Choroid plexus epithelial cell (primary cell): ENCODE measurements around the gene SCRN1.

ENCODE experiments used
- DNase-seq: peaks from one replicate; pipeline ENCODE4 v3.0.0-alpha.2; 2010; ENCODE audit warnings: low read depth
- H3K4me3 ChIP-seq: 2 replicates; pipeline ENCODE4 v1.5.1; 2011; ENCODE audit warnings: low read depth, mild to moderate bottlenecking, control low read depth, low read length, moderate library complexity
- CTCF ChIP-seq: conservative IDR thresholded peaks from 2 replicates; pipeline ENCODE4 v1.5.1; 2011; ENCODE audit warnings: low read depth, mild to moderate bottlenecking, control low read depth, inconsistent platforms, low read length, moderate library complexity

The SCRN1 gene

GRCh38 chr7:30022991-30023390 lies 33.4 kb upstream of the SCRN1 start:
- DNase-seq = no peak
- no peak overlapping the region for H3K4me3 ChIP-seq
- no peak for TF ChIP-seq CTCF

- H3K4me3 ChIP-seq = no peak overlapping the region
- DNase-seq = no peak
- no peak for TF ChIP-seq CTCF
These were observed 30.9 kb upstream of the SCRN1 start for GRCh38 chr7:30020535-30020934.

GRCh38 chr7:30019960-30020359 lies 30.4 kb upstream of the SCRN1 start:
- DNase-seq = no peak
- TF ChIP-seq CTCF = no peak
- H3K4me3 ChIP-seq = no peak overlapping the region

- H3K4me3 ChIP-seq = no peak overlapping the region
- DNase-seq = peak; percentile 33
- TF ChIP-seq CTCF = peak; percentile 36
These were observed 29.8 kb upstream of the SCRN1 start for GRCh38 chr7:30019387-30019786.

- H3K4me3 ChIP-seq = no peak overlapping the region
- TF ChIP-seq CTCF = no peak
- no peak for DNase-seq
These were observed 28.9 kb upstream of the SCRN1 start for GRCh38 chr7:30018451-30018850.

GRCh38 chr7:30012757-30013156 lies 23.2 kb upstream of the SCRN1 start:
- DNase-seq = no peak
- no peak overlapping the region for H3K4me3 ChIP-seq
- no peak for TF ChIP-seq CTCF

- no peak for DNase-seq
- no peak for TF ChIP-seq CTCF
- no peak overlapping the region for H3K4me3 ChIP-seq
These were observed 20.4 kb upstream of the SCRN1 start for GRCh38 chr7:30010021-30010420.
